ENCODE results near the gene TPRA1.
"Not testable (repeated sequence)": the region's sequence is repeated elsewhere in the genome, so short reads cannot be mapped to it uniquely, and the experiment has no call there.

The TPRA1 gene

GRCh38 chr3:127615631-127616305, 25.2 kb upstream of the TPRA1 start:
- DNase-seq: no peak

DNA sequence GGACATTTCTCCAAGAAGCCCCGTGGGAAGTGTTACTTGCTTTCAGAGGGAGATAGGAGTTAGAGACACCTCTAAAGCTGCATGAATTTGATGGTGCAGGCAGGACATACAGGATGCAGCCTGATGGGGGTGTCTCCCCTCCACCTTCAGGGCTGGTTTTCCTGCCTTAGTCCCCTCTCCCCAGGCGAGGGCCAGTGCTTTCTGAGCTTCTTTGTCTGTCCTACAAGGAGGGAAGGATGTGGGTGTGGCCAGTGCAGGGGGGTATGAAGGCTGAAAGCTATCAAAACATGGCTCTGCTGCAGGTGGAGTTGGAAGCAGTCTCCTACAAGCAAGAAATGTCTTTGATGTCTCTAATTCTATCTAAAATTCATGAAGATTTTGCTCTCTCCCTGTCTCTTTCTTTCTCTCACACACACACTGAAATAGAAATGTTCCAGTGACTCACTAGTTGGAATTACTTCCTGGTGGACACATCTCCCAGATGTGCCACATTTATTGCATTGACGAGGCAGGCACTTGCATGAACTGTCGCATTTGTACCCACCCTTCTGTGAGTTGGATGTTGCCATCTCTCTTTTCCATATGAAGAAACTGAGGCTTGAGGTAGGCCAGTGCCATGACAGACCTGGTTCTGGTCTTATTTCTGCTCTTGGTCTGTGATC, 24.5 kb upstream of the TPRA1 start:
- no peak for DNase-seq

DNA sequence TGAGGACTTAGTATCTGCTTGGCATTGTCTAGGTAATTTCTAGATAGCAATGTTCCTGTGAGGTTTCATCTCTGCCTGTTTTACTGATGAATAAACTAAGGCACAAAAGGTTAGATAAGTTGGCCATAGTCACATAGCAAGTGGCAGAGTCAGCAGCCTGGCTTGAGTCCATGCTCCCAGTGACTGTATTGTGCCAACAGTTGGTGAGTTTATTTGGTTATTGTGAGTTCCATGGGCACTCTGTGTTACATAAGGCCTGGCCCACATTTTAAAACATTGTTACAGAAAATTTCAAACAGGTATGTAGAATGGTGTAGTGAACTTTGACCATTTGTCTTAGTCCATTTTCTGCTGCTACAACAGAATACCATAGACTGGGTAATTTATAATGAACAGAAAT, 22.9 kb upstream of the TPRA1 start:
- no peak for DNase-seq

DNA sequence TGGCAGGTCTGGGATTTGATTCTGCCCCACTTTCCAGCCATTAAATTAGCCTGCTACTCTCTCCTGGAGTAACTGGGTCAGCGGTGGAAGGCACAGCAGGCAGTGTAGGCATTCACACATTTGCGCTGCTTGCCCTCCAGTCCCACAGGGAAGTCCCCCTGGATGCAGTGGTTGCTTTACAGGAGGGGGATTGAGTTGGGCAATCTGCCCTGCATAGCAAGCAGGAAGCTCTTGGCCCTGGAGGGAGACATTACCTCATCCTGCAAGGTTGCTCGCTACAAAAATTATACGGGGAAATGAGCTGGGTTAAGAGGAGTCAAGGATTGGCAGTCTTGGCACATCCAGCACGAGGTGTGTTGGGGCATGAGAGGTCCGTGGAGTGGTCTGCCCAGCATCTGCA, 22.4 kb upstream of the TPRA1 start:
- DNase-seq: no peak

- DNase-seq: no peak
These were observed 20.7 kb upstream of the TPRA1 start for GRCh38 chr3:127611251-127611650.

DNA sequence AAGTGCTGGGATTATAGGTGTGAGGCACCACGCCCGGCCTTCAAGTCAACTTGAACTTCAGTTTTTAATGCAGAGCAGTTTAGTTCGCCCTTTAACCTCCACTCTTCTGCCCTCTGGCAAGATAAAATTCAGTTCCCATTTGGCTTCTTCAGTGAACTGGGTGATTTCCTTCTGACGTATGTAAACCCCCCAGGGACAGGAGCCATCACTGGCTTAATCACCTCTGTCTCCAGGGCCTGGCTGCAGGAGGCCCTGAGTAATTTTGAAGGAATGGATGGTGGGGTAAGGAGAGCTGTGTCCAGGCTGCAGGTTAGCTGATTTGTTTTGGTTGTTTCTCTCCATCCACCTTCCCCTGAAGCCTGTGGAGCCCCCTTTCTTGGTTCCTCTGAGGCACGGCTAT, 19.6 kb upstream of the TPRA1 start:
- no peak for DNase-seq

- DNase-seq: no peak
These were observed 17.8 kb upstream of the TPRA1 start for GRCh38 chr3:127608362-127608718.

- no peak for DNase-seq
These were observed 17.3 kb upstream of the TPRA1 start for GRCh38 chr3:127607675-127608361.

DNA sequence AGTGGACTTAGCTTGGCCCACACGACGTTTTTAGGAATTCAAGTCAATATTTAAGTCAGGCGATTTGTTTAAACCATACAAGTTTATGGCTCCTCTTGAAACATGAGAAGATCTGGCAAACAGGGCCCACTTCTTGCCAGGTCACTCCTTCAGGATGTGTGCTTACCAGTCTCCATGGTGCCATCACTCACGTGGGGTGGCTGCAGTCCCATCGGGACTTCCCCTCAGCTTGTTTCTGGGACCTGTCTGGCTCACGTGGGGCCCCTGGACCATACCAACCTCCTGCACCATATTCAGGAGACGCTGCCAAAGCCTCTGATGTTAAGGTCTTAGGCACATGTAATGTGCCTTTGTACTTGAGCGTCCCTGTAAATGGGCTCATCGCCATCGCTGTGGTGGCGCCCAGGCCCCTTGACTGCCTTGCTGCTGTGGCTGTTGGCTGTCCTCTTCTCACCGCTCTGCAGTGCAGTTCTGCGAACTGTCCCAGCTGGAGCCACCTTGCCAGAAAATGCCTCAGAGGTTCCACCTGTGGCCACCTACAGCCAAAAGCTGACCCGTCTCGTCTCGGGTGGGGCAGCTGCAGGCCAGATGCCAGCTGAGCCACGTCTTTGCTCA, 16.6 kb upstream of the TPRA1 start:
- DNase-seq: no peak

DNA sequence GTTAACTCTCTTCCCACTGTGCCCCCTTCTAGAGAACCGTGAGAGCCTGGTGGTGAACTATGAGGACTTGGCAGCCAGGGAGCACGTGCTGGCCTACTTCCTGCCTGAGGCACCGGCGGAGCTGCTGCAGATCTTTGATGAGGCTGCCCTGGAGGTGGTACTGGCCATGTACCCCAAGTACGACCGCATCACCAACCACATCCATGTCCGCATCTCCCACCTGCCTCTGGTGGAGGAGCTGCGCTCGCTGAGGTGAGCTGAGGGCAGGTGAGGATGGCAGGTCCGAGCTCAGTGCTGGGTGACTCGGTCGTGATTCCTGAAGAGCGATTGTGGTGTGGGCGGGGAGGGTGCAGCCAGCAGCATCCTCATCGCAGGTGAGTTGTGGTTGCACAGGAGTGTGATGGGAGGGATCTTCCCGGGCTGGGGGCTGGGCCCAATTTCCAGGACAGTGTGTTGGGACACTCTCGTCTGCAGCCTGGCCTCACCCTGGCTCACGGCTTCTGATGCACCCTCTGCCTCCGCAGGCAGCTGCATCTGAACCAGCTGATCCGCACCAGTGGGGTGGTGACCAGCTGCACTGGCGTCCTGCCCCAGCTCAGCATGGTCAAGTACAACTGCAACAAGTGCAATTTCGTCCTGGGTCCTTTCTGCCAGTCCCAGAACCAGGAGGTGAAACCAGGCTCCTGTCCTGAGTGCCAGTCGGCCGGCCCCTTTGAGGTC, 15.7 kb upstream of the TPRA1 start:
- no peak for DNase-seq

DNA sequence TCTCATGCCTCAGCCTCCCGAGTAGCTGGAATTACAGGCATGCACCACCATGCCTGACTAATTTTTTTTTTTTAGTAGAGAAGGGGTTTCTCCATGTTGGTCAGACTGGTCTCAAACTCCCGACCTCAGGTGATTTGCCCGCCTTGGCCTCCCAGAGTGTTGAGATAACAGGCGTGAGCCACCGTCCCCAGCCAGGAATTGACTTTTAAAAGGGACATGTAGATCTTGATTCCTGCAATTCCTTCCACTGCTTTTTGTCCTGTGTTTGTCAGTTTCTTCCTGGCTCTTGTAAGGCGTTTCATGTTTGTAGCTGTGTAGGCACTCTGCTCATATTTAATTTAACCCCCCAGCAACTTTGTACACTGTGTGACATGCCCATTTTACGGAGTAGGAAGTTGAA, 15.0 kb upstream of the TPRA1 start:
- not testable (repeated sequence) for DNase-seq

DNA sequence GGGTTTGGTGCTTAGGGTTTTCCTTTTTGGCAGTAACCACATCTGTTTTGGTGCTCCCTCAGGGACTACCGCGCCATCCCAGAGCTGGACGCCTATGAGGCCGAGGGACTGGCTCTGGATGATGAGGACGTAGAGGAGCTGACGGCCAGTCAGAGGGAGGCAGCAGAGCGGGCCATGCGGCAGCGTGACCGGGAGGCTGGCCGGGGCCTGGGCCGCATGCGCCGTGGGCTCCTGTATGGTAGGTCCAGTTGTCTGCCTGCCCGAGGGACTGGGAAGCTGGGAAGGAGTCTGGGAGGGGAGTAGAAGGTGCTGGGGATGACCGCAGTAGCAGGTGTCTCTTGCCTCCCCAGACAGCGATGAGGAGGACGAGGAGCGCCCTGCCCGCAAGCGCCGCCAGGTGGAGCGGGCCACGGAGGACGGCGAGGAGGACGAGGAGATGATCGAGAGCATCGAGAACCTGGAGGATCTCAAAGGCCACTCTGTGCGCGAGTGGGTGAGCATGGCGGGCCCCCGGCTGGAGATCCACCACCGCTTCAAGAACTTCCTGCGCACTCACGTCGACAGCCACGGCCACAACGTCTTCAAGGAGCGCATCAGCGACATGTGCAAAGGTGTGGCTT, 14.1 kb upstream of the TPRA1 start:
- no peak for DNase-seq

GRCh38 chr3:127604035-127604434, 13.5 kb upstream of the TPRA1 start:
- DNase-seq: no peak

DNA sequence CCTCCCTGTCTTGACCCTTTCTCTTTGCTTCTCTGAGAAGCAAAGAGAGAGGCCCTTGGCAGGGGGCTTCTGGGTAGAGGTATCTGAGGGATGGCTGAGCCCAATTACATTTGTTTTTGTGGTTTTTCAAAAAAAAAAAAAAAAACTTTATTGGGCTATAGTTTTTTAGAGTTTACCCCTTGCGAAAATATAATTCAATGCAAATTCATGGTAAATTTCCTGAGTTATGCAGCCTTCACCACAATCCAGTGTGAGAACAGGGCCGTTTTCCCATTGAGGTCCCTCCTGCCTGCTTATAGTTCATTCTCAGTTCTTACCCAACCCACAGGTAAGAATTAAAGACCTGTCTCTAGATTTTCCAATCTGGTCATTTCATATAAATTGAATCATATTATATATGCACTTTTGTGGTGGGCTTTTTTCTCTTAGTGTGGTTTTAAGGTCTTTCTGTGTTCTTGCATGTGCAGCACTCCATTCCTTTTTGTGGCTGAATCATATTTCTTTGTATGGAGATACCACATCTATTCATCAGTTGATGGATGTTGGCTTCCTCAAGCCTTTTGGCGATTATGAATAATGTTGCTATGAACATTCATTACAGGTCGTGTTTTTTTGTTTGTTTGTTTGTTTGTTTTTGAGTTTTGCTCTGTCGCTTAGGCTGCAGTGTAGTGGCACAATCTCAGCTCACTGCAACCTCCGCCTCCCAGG, 10.4 kb upstream of the TPRA1 start:
- DNase-seq: no peak

GRCh38 chr3:127598841-127599570, 8.5 kb upstream of the TPRA1 start:
- no peak for DNase-seq

GRCh38 chr3:127597020-127597771, 6.7 kb upstream of the TPRA1 start:
- DNase-seq: no peak

DNA sequence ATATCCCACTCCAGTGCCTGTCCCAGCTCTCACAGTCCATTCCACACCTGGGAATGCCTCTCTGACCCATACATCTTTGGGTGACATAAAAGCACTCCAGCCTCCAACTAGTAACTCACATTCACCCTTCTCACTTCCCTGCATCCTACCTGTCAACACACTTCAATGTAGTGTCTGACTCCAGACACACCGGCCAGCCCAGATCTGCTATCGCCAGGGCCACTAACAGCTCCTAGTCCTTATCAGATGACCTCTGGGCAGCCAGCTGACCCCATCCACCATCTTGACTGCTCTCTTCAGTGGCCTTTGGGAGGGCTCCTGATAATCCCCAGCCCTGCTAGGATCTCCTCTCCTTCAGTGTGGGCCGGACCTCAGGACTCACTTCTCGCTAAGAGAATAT, 4.8 kb upstream of the TPRA1 start:
- DNase-seq: no peak

DNA sequence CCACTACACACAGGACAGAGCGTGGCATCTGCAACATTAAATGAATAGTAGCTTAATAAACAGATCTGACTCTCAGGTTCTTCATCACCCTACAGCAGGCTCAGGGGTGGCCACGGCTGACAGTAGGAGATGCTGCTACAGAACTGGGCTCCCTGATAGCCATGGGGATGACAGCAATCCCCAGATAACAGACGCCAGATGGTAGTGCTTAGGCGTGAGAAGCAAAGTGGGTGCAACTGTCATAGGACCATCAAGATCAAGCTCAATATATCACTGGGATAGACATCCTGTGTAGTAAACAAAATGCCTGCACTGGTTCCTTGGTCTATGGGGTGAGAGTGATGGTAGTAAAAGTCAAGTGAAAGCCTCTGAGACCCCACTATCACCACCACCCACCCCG, 2.6 kb upstream of the TPRA1 start:
- no peak for DNase-seq

- no peak for DNase-seq
These were observed 296 bp downstream of the TPRA1 start for GRCh38 chr3:127590282-127590592.

DNA sequence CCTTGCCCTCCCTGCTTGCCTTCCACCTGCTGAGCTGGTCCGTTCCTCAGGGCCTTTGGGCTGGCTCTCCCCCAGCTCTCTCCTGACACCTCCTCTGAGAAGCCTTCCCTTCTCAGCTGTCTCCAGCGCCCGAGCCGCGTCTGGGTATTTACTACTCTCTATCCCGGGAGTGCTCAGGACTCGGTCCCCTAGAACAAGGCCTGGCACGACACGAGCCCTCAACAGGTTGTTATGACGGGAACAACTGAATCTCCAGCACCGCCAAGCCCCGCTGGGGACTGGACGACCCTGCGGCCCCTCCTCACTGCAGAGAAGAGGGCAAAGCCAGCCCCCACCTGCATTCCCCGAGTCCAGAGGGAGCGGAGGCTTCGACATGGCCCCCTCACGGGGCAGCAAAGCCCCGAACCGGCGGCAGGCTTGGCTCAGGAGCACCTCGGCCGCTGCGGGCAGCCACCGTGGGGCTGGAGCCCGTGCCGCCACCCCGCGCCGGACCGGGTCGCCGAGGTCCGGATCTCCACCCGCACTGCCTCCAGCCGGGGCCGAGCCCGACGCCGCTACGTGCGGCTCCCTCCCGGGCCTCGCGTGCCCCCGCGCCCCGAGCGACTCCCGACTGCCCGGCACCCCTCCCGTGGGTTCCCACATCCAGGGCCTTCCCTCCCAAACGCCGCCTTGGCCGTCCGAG, 792 bp downstream of the TPRA1 start:
- no peak for DNase-seq
